Thyroid gland (tissue), 4 donors: ENCODE measurements around the gene P4HA3. TPM values are rescaled to one million over a fixed set of nuclear protein-coding genes. Genes with fewer than 3 reads are reported as not detected.

Experiments used
- DNase-seq, 2 donors: peaks; one replicate each; pipeline ENCODE4 v3.0.0-alpha.2; 2019
- H3K27ac ChIP-seq, 3 donors: fragments of 200-600 bp; sonication (generic); 1 replicate in 2 of 3; 2 replicates in 1 of 3; pipeline ENCODE4 v1.5.1; 2016 to 2019; ENCODE audit warnings: mild to moderate bottlenecking in 1 of 3, moderate library complexity in 1 of 3
- H3K27me3 ChIP-seq: fragments of 200-600 bp; sonication (generic); one replicate; pipeline ENCODE4 v1.5.1; 2019
- H3K36me3 ChIP-seq, 2 donors: fragments of 200-600 bp; sonication (generic); one replicate each; pipeline ENCODE4 v1.5.1; 2016 to 2019
- H3K4me1 ChIP-seq, 2 donors: fragments of 200-600 bp; sonication (generic); one replicate each; pipeline ENCODE4 v1.5.1; 2017 to 2019
- H3K4me3 ChIP-seq, 3 donors: fragments of 200-600 bp; sonication (generic); replicated peaks in 1 of 3; 1 replicate in 2 of 3; 2 replicates in 1 of 3; pipeline ENCODE4 v1.5.1; 2016; ENCODE audit warnings: mild to moderate bottlenecking in 1 of 3
- H3K9me3 ChIP-seq: fragments of 200-600 bp; sonication (generic); one replicate; pipeline ENCODE4 v1.5.1; 2017
- POLR2A ChIP-seq, 2 donors: fragments of 450-650 bp; IDR thresholded peaks; one replicate each; pipeline ENCODE4 v1.6.1; 2017; ENCODE audit warnings: antibody characterized with exemption in 2 of 2, mild to moderate bottlenecking in 2 of 2, moderate library complexity in 1 of 2
- WGBS, 2 donors: methylation state at CpG; one replicate each; pipeline ENCODE4 v1.1.5; 2017; 5-methylcytosine and 5-hydroxymethylcytosine counted together
- intact Hi-C: fragments of 100-400 bp; cut with DNase I; formaldehyde crosslinking; loops from one replicate; pipeline ENCODE4 v1.15.1; 2023
- total RNA-seq, 4 donors: library from RNA; depleted of rRNA; stranded (reverse); fragments of >200 nt; gene quantifications; one replicate each; pipeline ENCODE4 v1.2.3, GENCODE V29; 2016
- TF ChIP-seq, protein P1 (sequence below), 6 experiments: fragments of 200-600 bp in 3 of 6; fragments of 450-650 bp in 3 of 6; sonication (generic) in 3 of 6; IDR thresholded peaks; one replicate each; pipeline ENCODE4 v1.5.1; 2016 to 2019; ENCODE audit warnings: antibody characterized with exemption in 6 of 6, mild to moderate bottlenecking in 2 of 6, inconsistent platforms in 1 of 6, moderate library complexity in 1 of 6

Gene P4HA3
- total RNA-seq, 4 donors from 2014 or later = 1.6 to 4.3 (median 2.7) TPM

DNA sequence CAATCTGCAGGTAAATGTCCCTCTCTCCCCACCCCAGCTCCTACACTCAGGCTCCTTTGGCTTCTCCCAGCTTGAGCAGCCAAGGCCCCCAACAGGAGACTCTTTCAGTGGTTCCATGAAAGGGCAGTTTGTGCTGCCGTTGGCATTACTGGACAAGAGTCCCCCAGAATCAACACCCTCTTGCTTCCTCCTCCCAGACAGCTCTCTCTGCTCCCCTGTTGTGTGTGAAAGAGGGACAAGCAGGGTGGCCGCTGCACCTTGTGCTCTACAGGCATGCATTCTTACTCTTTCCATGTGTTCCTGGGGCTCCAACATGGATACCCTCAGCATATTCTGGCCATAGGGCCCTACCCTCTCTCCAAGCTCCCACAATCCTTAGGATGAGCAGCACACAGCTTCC lies 48.7 kb downstream of the P4HA3 start:
- intact Hi-C loops = no loop called here
- no peaks in the 10 kb centered on the region for H3K27me3 ChIP-seq
- WGBS, 2 donors = 84 to 93% methylated on average over 2 of the region's 2 CpGs
- H3K4me3 ChIP-seq = no peak overlapping the region
- no peaks in the 10 kb centered on the region for H3K9me3 ChIP-seq
- no peak for TF ChIP-seq POLR2A (IDR thresholded peaks at IDR 0.05)
- TF ChIP-seq, protein P1, sequence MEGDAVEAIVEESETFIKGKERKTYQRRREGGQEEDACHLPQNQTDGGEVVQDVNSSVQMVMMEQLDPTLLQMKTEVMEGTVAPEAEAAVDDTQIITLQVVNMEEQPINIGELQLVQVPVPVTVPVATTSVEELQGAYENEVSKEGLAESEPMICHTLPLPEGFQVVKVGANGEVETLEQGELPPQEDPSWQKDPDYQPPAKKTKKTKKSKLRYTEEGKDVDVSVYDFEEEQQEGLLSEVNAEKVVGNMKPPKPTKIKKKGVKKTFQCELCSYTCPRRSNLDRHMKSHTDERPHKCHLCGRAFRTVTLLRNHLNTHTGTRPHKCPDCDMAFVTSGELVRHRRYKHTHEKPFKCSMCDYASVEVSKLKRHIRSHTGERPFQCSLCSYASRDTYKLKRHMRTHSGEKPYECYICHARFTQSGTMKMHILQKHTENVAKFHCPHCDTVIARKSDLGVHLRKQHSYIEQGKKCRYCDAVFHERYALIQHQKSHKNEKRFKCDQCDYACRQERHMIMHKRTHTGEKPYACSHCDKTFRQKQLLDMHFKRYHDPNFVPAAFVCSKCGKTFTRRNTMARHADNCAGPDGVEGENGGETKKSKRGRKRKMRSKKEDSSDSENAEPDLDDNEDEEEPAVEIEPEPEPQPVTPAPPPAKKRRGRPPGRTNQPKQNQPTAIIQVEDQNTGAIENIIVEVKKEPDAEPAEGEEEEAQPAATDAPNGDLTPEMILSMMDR (IDR thresholded peaks at IDR 0.05) = no peak
- H3K4me1 ChIP-seq = peaks cover 27 to 39% of the 10 kb centered on the region in 2 donors
- no peak for DNase-seq
- H3K36me3 ChIP-seq = no peaks in the 10 kb centered on the region
- no peak overlapping the region for H3K27ac ChIP-seq

DNA sequence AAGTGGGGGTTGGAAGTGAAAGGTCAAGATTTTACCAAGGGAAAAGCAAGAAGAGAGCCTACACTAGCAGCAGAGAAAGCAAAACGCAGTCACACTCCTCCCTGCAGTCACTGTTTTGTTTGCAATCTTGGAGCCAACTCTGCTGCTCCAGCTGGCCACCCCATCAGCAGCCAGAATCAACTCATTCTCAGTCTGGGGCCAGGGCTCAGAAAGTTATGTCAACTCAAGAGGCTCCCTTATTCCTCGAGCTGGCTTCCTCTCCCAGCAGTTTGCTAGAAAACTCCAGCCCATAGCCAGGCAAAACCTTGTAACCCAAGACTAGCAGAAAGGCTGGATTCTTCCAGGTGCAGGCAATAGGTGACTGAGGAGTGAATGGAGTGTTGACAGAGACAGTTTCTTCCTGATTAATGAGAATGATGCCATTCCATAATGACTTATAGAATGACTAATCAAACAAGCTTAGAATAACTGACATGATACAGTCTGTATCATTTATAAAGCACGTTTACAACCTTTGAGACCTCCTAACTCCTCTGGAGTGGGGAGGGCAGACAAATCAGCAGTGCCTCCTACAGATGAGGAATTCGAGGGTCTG lies 53.4 kb downstream of the P4HA3 start:
- intact Hi-C loops = loop anchor here (10.0 kb wide), 2 partner anchors 127 to 317 kb away; no protein-coding TSS in a partner anchor
- peak overlapping the region; percentile 57 to 74 (median 65) for H3K27ac ChIP-seq

DNA sequence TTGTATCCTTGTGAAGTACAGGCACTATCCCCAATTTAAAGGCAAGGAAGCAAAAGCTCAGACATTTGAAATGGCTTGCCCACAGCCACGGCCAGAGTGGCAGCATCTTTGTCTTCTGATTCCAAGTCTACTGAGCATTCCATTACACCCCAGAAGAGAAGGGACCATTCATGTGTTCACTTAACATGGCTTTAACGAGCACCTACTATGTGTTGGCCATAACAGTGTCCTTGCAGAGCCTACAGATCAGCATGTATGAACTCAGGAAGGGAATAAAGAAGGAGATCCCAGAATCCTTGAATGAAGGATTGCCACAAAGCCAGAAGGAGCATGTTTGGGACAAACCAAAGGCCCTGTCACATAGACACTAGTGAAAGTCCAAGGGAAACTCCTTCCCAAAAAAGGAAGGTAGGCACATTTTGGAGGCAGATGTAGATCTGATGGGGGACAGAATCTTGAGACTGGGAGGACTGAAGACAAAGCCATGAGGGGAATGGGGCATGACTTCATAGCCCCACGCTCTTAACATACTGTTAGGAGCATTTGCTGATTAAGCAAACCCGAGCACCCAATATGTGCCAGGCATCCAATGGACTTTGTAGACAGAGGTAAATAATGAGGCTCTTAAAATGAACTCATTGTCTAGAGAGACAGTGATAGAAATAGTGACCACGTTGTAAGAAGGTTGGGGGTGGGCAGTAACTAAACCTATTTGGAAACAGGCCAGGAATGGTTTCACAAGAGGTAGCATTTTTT lies 54.9 kb downstream of the P4HA3 start:
- WGBS, 2 donors = 85 to 88% methylated on average over 5 of the region's 5 CpGs
- TF ChIP-seq POLR2A (IDR thresholded peaks at IDR 0.05) = no peak
- TF ChIP-seq, protein P1 (IDR thresholded peaks at IDR 0.05) = no peak
- Histone ChIP-seq H3K27me3 (no peaks in the 10 kb centered on the region), H3K27ac (peak overlapping the region in 1 of 3 donors; percentile 74), H3K4me3 (no peak overlapping the region), H3K36me3 (peaks cover 11 to 21% of the 10 kb centered on the region in 2 donors), H3K4me1 (peaks cover 16 to 31% of the 10 kb centered on the region in 2 donors), H3K9me3 (no peaks in the 10 kb centered on the region)
- intact Hi-C loops = loop anchor here (10.0 kb wide), 2 partner anchors 128 to 318 kb away; no protein-coding TSS in a partner anchor
- no peak for DNase-seq

More for the DNA sequence above, 53.4 kb downstream of the P4HA3 start:
- no peak for TF ChIP-seq POLR2A (IDR thresholded peaks at IDR 0.05)
- TF ChIP-seq, protein P1 (IDR thresholded peaks at IDR 0.05) = no peak
- Histone ChIP-seq H3K27me3 (no peaks in the 10 kb centered on the region), H3K9me3 (no peaks in the 10 kb centered on the region), H3K4me3 (no peak overlapping the region), H3K4me1 (peaks cover 16 to 31% of the 10 kb centered on the region in 2 donors), H3K36me3 (peaks cover 11 to 17% of the 10 kb centered on the region in 2 donors)
- WGBS, 2 donors = 37 to 39% methylated on average over 4 of the region's 4 CpGs
- DNase-seq = peak; percentile 82 to 86

DNA sequence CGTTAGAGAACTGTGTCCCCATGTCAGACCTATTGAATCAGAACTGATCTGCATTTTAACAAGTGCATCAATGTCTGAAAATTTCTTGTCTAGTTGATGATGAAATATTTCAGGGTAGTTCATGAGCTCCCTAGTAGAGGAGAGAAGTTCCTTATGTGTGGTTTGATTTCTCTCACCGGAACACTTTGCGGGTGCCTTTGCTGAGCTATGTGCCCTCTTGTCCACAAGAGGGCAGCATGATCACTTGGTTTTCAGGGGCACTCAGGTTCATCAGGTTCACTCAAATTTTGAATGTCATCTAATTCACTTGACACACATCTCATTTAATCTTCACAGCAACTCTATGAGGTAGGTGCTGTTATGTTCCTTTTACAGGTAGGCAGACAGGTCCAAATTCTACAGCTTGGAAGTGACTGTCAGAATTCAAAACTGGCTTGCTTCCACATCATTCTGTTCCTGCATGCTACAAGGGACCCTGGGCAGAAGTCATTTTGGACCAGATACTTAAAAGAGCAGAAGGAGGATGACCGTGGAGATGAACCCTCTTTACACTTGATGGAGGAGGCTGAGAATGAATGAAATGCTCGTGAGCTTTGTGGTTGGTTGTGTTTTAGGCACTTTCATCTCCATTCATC lies 55.6 kb downstream of the P4HA3 start:
- Histone ChIP-seq H3K27me3 (no peaks in the 10 kb centered on the region), H3K9me3 (no peaks in the 10 kb centered on the region), H3K36me3 (peaks cover 16 to 28% of the 10 kb centered on the region in 2 donors), H3K27ac (no peak overlapping the region), H3K4me1 (peaks cover 16 to 31% of the 10 kb centered on the region in 2 donors), H3K4me3 (no peak overlapping the region)
- TF ChIP-seq, protein P1 (IDR thresholded peaks at IDR 0.05) = peak; percentile 83 to 92 (median 88)
- TF ChIP-seq POLR2A (IDR thresholded peaks at IDR 0.05) = no peak
- DNase-seq = peak; percentile 65 to 70
- intact Hi-C loops = loop anchor here (2.0 to 10.0 kb wide), 3 partner anchors 129 to 319 kb away; no protein-coding TSS in a partner anchor
- WGBS, 2 donors = 42 to 49% methylated on average over 5 of the region's 5 CpGs
